VCaP (cell line): Measurements from ENCODE around the gene ADRA1B.

ENCODE experiments used
- H3K27ac ChIP-seq: fragments of 450-650 bp; 2 replicates; pipeline ENCODE4 v1.5.1; 2017
- TF ChIP-seq, protein P1 (sequence below): fragments of 450-650 bp; conservative IDR thresholded peaks from 2 replicates; pipeline ENCODE4 v1.5.1; 2017; ENCODE audit warnings: mild to moderate bottlenecking, moderate library complexity

Gene ADRA1B

DNA sequence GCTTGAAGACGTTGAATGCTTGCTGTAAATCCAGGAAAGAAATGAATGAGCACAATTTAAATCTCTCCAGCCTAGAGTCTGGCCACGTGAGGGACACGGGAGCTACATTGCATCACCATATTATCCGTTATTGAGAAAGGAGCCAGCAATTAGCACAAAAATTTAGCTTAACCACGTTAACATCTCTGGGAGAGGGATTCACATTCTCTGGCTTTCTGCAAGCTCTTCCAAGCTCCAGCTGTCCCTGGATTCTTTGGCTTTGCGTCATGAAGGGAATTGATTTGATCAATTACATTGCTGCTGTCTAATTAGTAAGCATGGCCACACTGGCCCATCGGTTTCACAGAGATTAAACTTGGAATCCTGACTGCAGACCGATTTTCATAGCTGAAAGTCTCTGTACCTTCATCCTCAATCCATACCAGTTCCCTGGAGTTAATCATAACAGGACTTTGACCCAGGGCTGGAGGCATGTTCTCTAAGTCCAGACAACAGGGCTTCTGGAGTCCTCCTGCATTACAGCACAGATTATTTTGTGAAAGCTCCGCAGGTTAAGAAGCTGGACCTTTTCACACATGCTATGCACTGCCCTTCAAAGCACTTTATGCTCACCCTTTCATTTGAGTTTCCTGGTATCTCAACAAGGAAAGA, 31.6 kb downstream of the ADRA1B start:
- H3K27ac ChIP-seq: no peak overlapping the region
- TF ChIP-seq, protein P1, sequence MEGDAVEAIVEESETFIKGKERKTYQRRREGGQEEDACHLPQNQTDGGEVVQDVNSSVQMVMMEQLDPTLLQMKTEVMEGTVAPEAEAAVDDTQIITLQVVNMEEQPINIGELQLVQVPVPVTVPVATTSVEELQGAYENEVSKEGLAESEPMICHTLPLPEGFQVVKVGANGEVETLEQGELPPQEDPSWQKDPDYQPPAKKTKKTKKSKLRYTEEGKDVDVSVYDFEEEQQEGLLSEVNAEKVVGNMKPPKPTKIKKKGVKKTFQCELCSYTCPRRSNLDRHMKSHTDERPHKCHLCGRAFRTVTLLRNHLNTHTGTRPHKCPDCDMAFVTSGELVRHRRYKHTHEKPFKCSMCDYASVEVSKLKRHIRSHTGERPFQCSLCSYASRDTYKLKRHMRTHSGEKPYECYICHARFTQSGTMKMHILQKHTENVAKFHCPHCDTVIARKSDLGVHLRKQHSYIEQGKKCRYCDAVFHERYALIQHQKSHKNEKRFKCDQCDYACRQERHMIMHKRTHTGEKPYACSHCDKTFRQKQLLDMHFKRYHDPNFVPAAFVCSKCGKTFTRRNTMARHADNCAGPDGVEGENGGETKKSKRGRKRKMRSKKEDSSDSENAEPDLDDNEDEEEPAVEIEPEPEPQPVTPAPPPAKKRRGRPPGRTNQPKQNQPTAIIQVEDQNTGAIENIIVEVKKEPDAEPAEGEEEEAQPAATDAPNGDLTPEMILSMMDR: no peak

DNA sequence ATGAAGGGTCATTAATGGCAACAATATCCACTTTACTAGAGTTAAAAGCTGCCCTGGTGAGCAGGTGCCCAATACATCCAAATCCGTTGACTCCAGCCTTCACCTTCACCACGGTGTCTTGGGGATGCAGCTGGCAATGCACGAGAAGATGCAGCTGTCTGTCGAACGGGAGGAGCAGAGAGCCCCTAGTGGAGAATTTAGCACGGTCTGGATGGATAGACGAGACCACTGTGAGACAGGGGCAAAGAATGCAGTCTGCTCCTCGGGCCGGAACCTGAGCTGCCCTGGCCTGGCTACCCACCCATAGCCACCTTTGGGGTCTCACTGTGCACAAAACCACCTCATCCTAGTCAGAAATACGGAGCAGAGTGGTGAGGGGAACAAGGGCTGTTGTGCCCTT, 35.1 kb downstream of the ADRA1B start:
- TF ChIP-seq, protein P1: no peak

DNA sequence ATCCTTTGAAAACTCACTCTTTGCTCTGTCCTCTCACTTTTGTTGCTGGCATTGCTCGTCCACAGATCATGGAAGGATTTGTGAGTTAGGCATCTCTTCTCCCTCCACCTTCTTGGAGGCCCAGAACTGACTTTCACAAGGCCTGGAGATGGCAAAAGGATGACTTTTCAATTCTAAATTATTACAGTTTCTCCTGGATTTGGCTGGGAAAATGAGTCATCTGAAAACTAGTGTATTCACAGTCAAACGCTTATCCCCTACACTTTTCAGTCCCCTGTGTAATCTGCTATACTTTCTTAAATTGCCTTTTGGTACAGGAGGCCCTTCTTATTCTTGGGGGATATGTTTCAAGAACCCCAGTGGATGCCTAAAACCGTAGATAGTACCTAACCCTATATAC, 35.6 kb downstream of the ADRA1B start:
- TF ChIP-seq, protein P1: no peak
- no peak overlapping the region for H3K27ac ChIP-seq

More for the DNA sequence above, 35.1 kb downstream of the ADRA1B start:
- no peak overlapping the region for H3K27ac ChIP-seq

DNA sequence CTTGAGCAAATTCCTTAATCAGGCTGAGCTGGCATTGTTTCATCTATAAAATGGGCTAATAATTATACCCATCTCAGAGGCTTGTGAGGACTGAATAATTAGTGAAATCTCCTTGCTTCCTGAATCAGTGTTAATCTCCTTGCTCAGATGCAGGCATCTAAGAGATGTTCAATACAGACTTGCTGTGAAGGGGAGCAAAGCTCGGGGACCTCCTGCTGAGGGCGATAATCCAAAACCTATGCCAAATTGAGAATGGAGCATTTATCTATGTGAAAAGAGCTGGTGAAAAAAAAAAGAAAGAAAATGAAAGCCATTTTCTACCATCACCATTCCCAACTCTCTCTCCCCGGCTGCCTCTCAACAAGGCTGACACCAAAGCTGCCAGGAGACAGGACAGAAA, 37.3 kb downstream of the ADRA1B start:
- TF ChIP-seq, protein P1: no peak
- H3K27ac ChIP-seq: no peak overlapping the region

DNA sequence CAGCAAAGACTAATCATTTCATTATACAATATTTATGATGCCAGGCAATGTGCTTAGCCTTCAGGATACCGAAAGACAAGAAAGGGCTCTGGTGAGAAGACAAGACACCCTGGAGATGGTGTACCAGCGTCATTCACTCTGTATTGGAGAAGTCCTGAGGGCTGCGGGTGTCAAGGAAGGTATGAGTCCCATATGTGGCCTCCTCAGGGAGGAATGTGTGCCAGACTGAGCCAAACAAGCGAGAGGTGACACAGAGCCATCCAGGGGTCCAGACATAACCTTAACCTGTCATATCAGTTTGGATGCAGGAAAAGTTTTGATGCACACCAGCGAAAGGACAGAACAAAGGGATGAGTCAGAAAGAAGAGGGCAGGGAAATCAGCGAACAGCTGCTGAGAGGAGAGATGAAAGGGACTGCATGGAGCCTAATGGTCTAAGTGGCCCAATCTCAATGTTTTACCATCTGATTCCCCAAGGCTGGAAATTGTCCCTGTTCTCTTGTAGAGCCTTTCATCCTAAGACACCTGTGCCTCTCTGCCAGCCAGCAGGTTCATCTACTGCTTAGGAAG, 38.9 kb downstream of the ADRA1B start:
- H3K27ac ChIP-seq: no peak overlapping the region
- TF ChIP-seq, protein P1: no peak

DNA sequence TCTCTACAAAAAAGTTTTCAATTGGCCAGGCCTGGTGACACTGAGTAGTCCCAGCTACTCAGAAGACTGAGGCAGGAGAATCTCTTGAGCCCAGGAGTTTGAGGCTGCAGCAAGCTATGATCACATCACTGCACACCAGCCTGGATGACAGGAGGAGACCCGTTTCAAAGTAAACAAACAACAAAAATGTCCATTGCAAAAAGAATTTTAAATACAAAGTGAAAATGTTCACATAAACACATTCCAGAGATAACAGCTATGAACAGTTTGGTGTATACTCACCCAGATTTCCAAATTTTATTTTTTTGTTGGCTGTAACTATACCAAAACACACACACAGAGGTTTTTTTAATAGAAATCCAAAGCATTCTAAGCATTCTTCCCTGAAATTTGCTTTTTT, 39.8 kb downstream of the ADRA1B start:
- H3K27ac ChIP-seq: no peak overlapping the region
- TF ChIP-seq, protein P1: no peak

DNA sequence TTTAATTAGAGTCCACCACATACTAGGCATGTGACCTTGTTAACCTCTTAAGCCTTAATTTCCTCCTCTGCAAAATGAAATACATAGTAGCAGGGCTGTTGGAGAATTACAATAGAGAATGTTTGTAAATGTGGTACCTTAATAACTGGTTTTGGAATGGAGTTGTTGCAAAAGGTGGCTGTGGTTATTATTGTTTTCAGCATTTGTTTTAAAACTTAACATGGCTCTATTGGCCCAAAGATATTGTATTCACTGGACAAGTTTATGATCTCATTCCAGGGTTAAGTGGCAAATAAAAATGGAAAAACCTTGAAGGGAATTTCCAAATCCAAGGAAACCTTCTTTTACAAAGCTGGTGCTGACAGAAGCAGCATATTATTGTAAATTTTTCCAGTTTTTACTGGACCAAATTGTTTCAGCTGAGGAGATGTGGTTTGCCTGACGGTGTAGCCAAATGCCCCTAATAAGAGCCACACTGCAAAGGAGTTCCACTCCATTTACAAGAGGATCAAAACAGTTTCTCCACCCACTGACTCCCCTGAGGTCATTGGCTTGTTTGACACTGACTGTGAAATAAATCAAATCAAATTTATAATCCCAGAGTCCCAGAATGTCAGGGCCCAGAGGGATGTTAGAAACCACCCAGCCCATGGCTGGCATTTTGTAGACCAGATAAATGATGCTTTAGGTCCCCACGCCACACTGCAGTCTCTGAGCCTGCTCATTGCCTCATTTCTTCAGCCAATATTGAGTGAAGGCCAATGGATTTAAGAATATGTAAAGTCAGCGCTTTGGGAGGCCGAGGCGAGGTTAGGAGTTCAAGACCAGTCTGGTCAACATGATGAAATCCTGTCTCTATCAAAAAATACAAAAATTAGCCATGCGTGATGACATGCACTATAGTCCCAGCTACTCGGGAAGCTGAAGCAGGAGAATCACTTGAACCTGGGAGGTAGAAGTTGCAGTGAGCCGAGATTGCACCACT, 45.2 kb downstream of the ADRA1B start:
- TF ChIP-seq, protein P1: no peak
- no peak overlapping the region for H3K27ac ChIP-seq
